NCI-H128 (cell line): ENCODE measurements around the gene PLEKHF1.
"Not testable (repeated sequence)": the region's sequence is repeated elsewhere in the genome, so short reads cannot be mapped to it uniquely, and the experiment has no call there.

Source experiments
- DNase-seq: peaks from one replicate; lab custom pipeline; 2025; ENCODE audit not compliant: unreplicated experiment; lab: John Stamatoyannopoulos, UW

PLEKHF1 gene

GRCh38 chr19:29663861-29664752 lies 1.2 kb upstream of the PLEKHF1 start:
- no peak for DNase-seq

GRCh38 chr19:29664753-29665214 lies 477 bp upstream of the PLEKHF1 start:
- no peak for DNase-seq

GRCh38 chr19:29665826-29666577 lies 741 bp downstream of the PLEKHF1 start:
- no peak for DNase-seq

- no peak for DNase-seq
Measured at GRCh38 chr19:29666578-29667386, 1.5 kb downstream of the PLEKHF1 start.

GRCh38 chr19:29667387-29667783 lies 2.1 kb downstream of the PLEKHF1 start:
- DNase-seq, result no peak

- DNase-seq, result no peak
Measured at GRCh38 chr19:29667901-29668341, 2.7 kb downstream of the PLEKHF1 start.

- no peak for DNase-seq
Measured at GRCh38 chr19:29668746-29669609, 3.7 kb downstream of the PLEKHF1 start.

GRCh38 chr19:29670255-29670654 lies 5.0 kb downstream of the PLEKHF1 start:
- no peak for DNase-seq

GRCh38 chr19:29671026-29671392 lies 5.7 kb downstream of the PLEKHF1 start:
- not testable (repeated sequence) for DNase-seq

GRCh38 chr19:29671393-29672160 lies 6.3 kb downstream of the PLEKHF1 start:
- no peak for DNase-seq

- DNase-seq, result no peak
Measured at GRCh38 chr19:29672319-29672932, 7.2 kb downstream of the PLEKHF1 start.

- DNase-seq, result no peak
Measured at GRCh38 chr19:29672933-29673336, 7.7 kb downstream of the PLEKHF1 start.

GRCh38 chr19:29673451-29674371 lies 8.4 kb downstream of the PLEKHF1 start:
- no peak for DNase-seq

- DNase-seq, result no peak
Measured at GRCh38 chr19:29674374-29675119, 9.3 kb downstream of the PLEKHF1 start.

- no peak for DNase-seq
Measured at GRCh38 chr19:29675120-29675649, 9.9 kb downstream of the PLEKHF1 start.

GRCh38 chr19:29675650-29676186 lies 10.5 kb downstream of the PLEKHF1 start:
- no peak for DNase-seq

GRCh38 chr19:29676586-29676985 lies 11.3 kb downstream of the PLEKHF1 start:
- no peak for DNase-seq
